UCSD-AML1 (cell line): ENCODE results near the gene RACGAP1.

Source experiments
- DNase-seq: peaks from one replicate; lab custom pipeline; 2025; ENCODE audit not compliant: unreplicated experiment; lab: John Stamatoyannopoulos, UW

Gene RACGAP1

GRCh38 chr12:49944046-49944445 is 81.2 kb downstream of the RACGAP1 start:
- DNase-seq = no peak

- DNase-seq = no peak
These were observed 81.7 kb downstream of the RACGAP1 start for GRCh38 chr12:49943625-49943960.

GRCh38 chr12:49942921-49943624 is 82.2 kb downstream of the RACGAP1 start:
- DNase-seq = no peak

GRCh38 chr12:49942512-49942893 is 82.8 kb downstream of the RACGAP1 start:
- DNase-seq = no peak

- DNase-seq = no peak
These were observed 83.5 kb downstream of the RACGAP1 start for GRCh38 chr12:49941556-49942511.

GRCh38 chr12:49939707-49940106 is 85.6 kb downstream of the RACGAP1 start:
- no peak for DNase-seq

- no peak for DNase-seq
These were observed 86.0 kb downstream of the RACGAP1 start for GRCh38 chr12:49939307-49939706.
